B cell (primary cell): Measurements from ENCODE around the gene AKT2. TPM values are rescaled to one million over a fixed set of nuclear protein-coding genes. Genes with fewer than 3 reads are reported as not detected.

Source experiments
- ATAC-seq: fragments of 200-7000 bp; cut with Tn5 transposase; one replicate; pipeline ENCODE4 v1.10.0; 2021; ENCODE audit warnings: low read depth, mild to moderate bottlenecking, moderate number of reproducible peaks, moderate library complexity
- CTCF ChIA-PET: fragments of 350-600 bp; sonication (Branson Sonifier 250); formaldehyde crosslinking; loops from one replicate; lab custom pipeline; 2021; ENCODE audit warnings: antibody characterized with exemption, inconsistent platforms; lab: Charles Lee
- POLR2A ChIA-PET: fragments of 350-600 bp; sonication (Branson Sonifier 250); formaldehyde crosslinking; loops from one replicate; lab custom pipeline; 2021; ENCODE audit warnings: antibody characterized with exemption; lab: Charles Lee
- DNase-seq: peaks from one replicate; pipeline ENCODE4 v3.0.0; 2013
- H2AFZ ChIP-seq: 2 replicates; pipeline ENCODE4 v1.6.1; 2012; ENCODE audit warnings: mild to moderate bottlenecking, low read depth, low read length; ENCODE audit not compliant: insufficient read depth, poor library complexity, severe bottlenecking
- H3K27ac ChIP-seq, 2 donors: 1 replicate in 1 of 2; 2 replicates in 1 of 2; pipeline ENCODE4 v1.5.1; 2012 to 2013; ENCODE audit warnings: low read length in 2 of 2, mild to moderate bottlenecking in 2 of 2, moderate library complexity in 1 of 2
- H3K27me3 ChIP-seq, 4 experiments: fragments of 200-600 bp in 1 of 4; sonication (generic) in 1 of 4; replicated peaks in 1 of 4; 1 replicate in 2 of 4; 2 replicates in 2 of 4; pipeline versions ENCODE4 v1.6.1 to v1.7.0; 2013 to 2016; ENCODE audit warnings: low read length in 3 of 4, mild to moderate bottlenecking in 2 of 4, mixed read lengths in 1 of 4, moderate library complexity in 1 of 4; ENCODE audit not compliant: insufficient read depth in 4 of 4, control insufficient read depth in 3 of 4; ENCODE audit errors: control extremely low read depth in 1 of 4
- H3K36me3 ChIP-seq, 2 experiments: replicated peaks in 1 of 2; 1 replicate in 1 of 2; 2 replicates in 1 of 2; pipeline versions ENCODE4 v1.6.1 to v1.7.1; 2013; ENCODE audit warnings: low read length in 1 of 2; ENCODE audit not compliant: insufficient read depth in 2 of 2, control insufficient read depth in 1 of 2; ENCODE audit errors: control extremely low read depth in 1 of 2, extremely low read depth in 1 of 2
- H3K4me1 ChIP-seq, 2 donors: fragments of 200-600 bp in 1 of 2; sonication (generic) in 1 of 2; 1 replicate in 1 of 2; 2 replicates in 1 of 2; pipeline versions ENCODE4 v1.5.1 to v1.6.1; 2013 to 2017; ENCODE audit warnings: low read length in 2 of 2; ENCODE audit not compliant: control insufficient read depth in 2 of 2, insufficient read depth in 2 of 2
- H3K4me2 ChIP-seq: replicated peaks from 2 replicates; pipeline ENCODE3; 2012; ENCODE audit warnings: mild to moderate bottlenecking, low read depth, low read length; ENCODE audit not compliant: poor library complexity, severe bottlenecking
- H3K4me3 ChIP-seq, 5 experiments: fragments of 200-600 bp in 1 of 5; sonication (generic) in 1 of 5; 1 replicate in 3 of 5; 2 replicates in 2 of 5; pipeline versions ENCODE4 v1.5.1 to v1.7.0; 2011 to 2016; ENCODE audit warnings: low read length in 4 of 5, mild to moderate bottlenecking in 4 of 5, low read depth in 2 of 5, control low read depth in 1 of 5, moderate library complexity in 1 of 5; ENCODE audit not compliant: insufficient read depth in 1 of 5; ENCODE audit errors: control extremely low read depth in 1 of 5, extremely low read depth in 1 of 5
- H3K79me2 ChIP-seq: fragments of 200-600 bp; sonication (generic); one replicate; pipeline ENCODE4 v1.6.0; 2016; ENCODE audit warnings: low read length; ENCODE audit not compliant: control insufficient read depth, insufficient read depth
- H3K9ac ChIP-seq: fragments of 200-600 bp; sonication (generic); 2 replicates; pipeline ENCODE4 v1.6.1; 2017; ENCODE audit warnings: mild to moderate bottlenecking, low read length, moderate library complexity
- H3K9me3 ChIP-seq, 3 donors: one replicate each; pipeline versions ENCODE4 v1.6.1 to v1.7.1; 2013; ENCODE audit warnings: low read length in 2 of 3; ENCODE audit not compliant: control insufficient read depth in 2 of 3, insufficient read depth in 1 of 3; ENCODE audit errors: control extremely low read depth in 1 of 3
- H4K20me1 ChIP-seq: 2 replicates; pipeline ENCODE4 v1.6.0; 2012; ENCODE audit warnings: mild to moderate bottlenecking, low read length; ENCODE audit not compliant: insufficient read depth, control insufficient read depth, poor library complexity, severe bottlenecking
- H3K27ac Mint-ChIP-seq: one replicate; pipeline ENCODE4 v1.8.0; 2021; ENCODE audit warnings: mixed read lengths
- H3K27me3 Mint-ChIP-seq: one replicate; pipeline ENCODE4 v1.8.0; 2021; ENCODE audit warnings: mixed read lengths
- H3K4me1 Mint-ChIP-seq: one replicate; pipeline ENCODE4 v1.8.0; 2021; ENCODE audit warnings: mixed read lengths
- H3K4me3 Mint-ChIP-seq: one replicate; pipeline ENCODE4 v1.8.0; 2021; ENCODE audit warnings: mixed read lengths
- H3K9me3 Mint-ChIP-seq: one replicate; pipeline ENCODE4 v1.8.0; 2022; ENCODE audit warnings: mixed read lengths; ENCODE audit not compliant: insufficient read depth
- EZH2 ChIP-seq: IDR thresholded peaks from 2 replicates; pipeline ENCODE4 v1.6.1; 2012; ENCODE audit warnings: borderline replicate concordance, low read depth, mild to moderate bottlenecking, moderate library complexity, low read length; ENCODE audit not compliant: insufficient read depth, poor library complexity, severe bottlenecking
- WGBS: methylation state at CpG from one replicate; pipeline ENCODE4 v1.1.5; 2013; ENCODE audit warnings: missing lambda C conversion rate; ENCODE audit not compliant: insufficient coverage; 5-methylcytosine and 5-hydroxymethylcytosine counted together
- intact Hi-C: fragments of 100-400 bp; cut with micrococcal nuclease; formaldehyde crosslinking; loops from one replicate; pipeline ENCODE4 v1.10.0; 2022
- polyA plus RNA-seq: library from polyadenylated mRNA; depleted of rRNA; stranded (reverse); fragments of >200 nt; gene quantifications from 2 replicates; pipeline ENCODE4 v1.2.3, GENCODE V29; 2012
- total RNA-seq, 2 donors: library from RNA; stranded (reverse); fragments of 120-200 nt in 1 of 2; gene quantifications; 1 replicate in 1 of 2; 2 replicates in 1 of 2; pipeline versions ENCODE4 v1.2.3 to v1.2.4, GENCODE V29; 2013 to 2022
- TF ChIP-seq, protein P1 (sequence below): fragments of 200-600 bp; IDR thresholded peaks from one replicate; pipeline ENCODE4 v1.8.0; 2022; ENCODE audit warnings: antibody characterized with exemption, mild to moderate bottlenecking

AKT2 gene
- total and polyA plus RNA-seq, 2 donors (not counting 1 experiment from before 2014, with no cell fraction given): 195 to 243 TPM

- Mint-ChIP-seq H3K4me3 (peak overlapping the region; percentile 62), H3K9me3 (no peaks in the 10 kb centered on the region), H3K27me3 (no peaks in the 10 kb centered on the region), H3K4me1 (peaks cover 68% of the 10 kb centered on the region), H3K27ac (peak overlapping the region; percentile 8)
- Histone ChIP-seq H3K4me1 (peaks cover 22 to 28% of the 10 kb centered on the region in 2 donors), H3K4me2 (peak overlapping the region; percentile 73), H3K27ac (peak overlapping the region in 1 of 2 donors; percentile 44), H3K79me2 (peaks cover 98% of the 10 kb centered on the region), H3K4me3 (no peak overlapping the region), H3K9ac (no peak overlapping the region), H4K20me1 (peaks cover 87% of the 10 kb centered on the region), H3K9me3 (no peaks in the 10 kb centered on the region), H3K36me3 (peaks cover 0 to 4% of the 10 kb centered on the region in 2 experiments), H2AFZ (no peak overlapping the region), H3K27me3 (no peaks in the 10 kb centered on the region)
- ChIA-PET POLR2A (interaction anchor here (1.2 kb wide), 1 partner anchor 12 kb away, joined by 3 read pairs; the partner anchor contains the start of gene AKT2), CTCF (interaction anchor here (1.0 to 1.4 kb wide), 2 partner anchors 10 to 135 kb away, joined by 3 to 4 read pairs; no protein-coding TSS in a partner anchor)
- 90% methylated on average over 13 of the region's 14 CpGs for WGBS
- no peak for ATAC-seq
- intact Hi-C loops: no loop called here
- DNase-seq: no peak
- TF ChIP-seq, protein P1, sequence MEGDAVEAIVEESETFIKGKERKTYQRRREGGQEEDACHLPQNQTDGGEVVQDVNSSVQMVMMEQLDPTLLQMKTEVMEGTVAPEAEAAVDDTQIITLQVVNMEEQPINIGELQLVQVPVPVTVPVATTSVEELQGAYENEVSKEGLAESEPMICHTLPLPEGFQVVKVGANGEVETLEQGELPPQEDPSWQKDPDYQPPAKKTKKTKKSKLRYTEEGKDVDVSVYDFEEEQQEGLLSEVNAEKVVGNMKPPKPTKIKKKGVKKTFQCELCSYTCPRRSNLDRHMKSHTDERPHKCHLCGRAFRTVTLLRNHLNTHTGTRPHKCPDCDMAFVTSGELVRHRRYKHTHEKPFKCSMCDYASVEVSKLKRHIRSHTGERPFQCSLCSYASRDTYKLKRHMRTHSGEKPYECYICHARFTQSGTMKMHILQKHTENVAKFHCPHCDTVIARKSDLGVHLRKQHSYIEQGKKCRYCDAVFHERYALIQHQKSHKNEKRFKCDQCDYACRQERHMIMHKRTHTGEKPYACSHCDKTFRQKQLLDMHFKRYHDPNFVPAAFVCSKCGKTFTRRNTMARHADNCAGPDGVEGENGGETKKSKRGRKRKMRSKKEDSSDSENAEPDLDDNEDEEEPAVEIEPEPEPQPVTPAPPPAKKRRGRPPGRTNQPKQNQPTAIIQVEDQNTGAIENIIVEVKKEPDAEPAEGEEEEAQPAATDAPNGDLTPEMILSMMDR: no peak
- no peak for TF ChIP-seq EZH2
These were observed 11.4 kb downstream of the AKT2 start for GRCh38 chr19:40273469-40274360.

DNA sequence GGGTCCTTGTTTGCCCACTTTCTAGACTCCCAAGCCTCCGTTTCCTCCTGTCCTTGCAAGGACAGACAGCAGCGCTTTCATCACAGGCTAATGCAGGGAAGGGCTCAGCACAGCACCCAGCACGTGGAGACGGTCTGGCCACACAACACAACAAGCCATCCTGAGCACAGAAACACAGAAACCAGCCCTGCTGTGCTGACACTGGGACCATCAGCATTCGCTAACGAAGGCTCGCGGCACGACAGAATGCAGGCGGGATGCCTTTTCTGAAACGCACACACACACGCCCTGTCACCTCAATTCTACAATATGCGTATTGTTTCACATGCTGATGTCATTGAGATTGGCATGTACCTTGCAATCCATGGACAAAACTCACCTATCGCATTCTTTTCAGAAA lies 12.9 kb downstream of the AKT2 start:
- Mint-ChIP-seq H3K27me3 (no peaks in the 10 kb centered on the region), H3K4me1 (peaks cover 63% of the 10 kb centered on the region), H3K9me3 (no peaks in the 10 kb centered on the region), H3K4me3 (peak overlapping the region; percentile 13), H3K27ac (no peak overlapping the region)
- Histone ChIP-seq H3K27me3 (no peaks in the 10 kb centered on the region), H4K20me1 (peaks cover 88% of the 10 kb centered on the region), H2AFZ (no peak overlapping the region), H3K4me2 (no peak overlapping the region), H3K9me3 (peaks cover 0 to 4% (median 0%) of the 10 kb centered on the region in 3 donors), H3K79me2 (peaks cover 98% of the 10 kb centered on the region), H3K4me3 (no peak overlapping the region), H3K36me3 (peaks cover 0 to 15% of the 10 kb centered on the region in 2 experiments), H3K4me1 (peaks cover 19 to 26% of the 10 kb centered on the region in 2 donors), H3K9ac (no peak overlapping the region), H3K27ac (no peak overlapping the region)
- no peak for ATAC-seq
- DNase-seq: peak; percentile 6
- ChIA-PET POLR2A (no interaction called here), CTCF (no interaction called here)
- TF ChIP-seq, protein P1: no peak
- no peak for TF ChIP-seq EZH2
- intact Hi-C loops: no loop called here
- WGBS: 97% methylated on average over 12 of the region's 14 CpGs
